ENCODE measurements around the gene ANKFN1. TPM values are rescaled to one million over a fixed set of nuclear protein-coding genes. Genes with fewer than 3 reads are reported as not detected.

ANKFN1 gene
- total and polyA plus RNA-seq, 3 donors from 2014 or later, result 3.7 to 11.4 (median 5.1) TPM

GRCh38 chr17:56351675-56352074, 198.4 kb downstream of the ANKFN1 start:
- Histone ChIP-seq H3K4me3 (no peak overlapping the region), H3K9me3 (no peaks in the 10 kb centered on the region), H3K36me3 (ENCODE audit: low read depth, missing control alignments) (no peaks in the 10 kb centered on the region), H3K4me1 (no peaks in the 10 kb centered on the region), H3K27me3 (no peaks in the 10 kb centered on the region), H3K27ac (no peak overlapping the region)
- no peak for DNase-seq
- intact Hi-C loops (cut with DNase I; ENCODE audit: low total_unique reads), result no loop called here
- TF ChIP-seq CTCF (IDR thresholded peaks at IDR 0.05), result no peak
- TF ChIP-seq POLR2A (IDR thresholded peaks at IDR 0.05), result no peak
- 83 to 84% methylated on average over 5 of the region's 5 CpGs for WGBS, 2 donors

- Histone ChIP-seq H3K9me3 (no peaks in the 10 kb centered on the region), H3K4me1 (no peaks in the 10 kb centered on the region), H3K4me3 (no peak overlapping the region), H3K27me3 (no peaks in the 10 kb centered on the region), H3K36me3 (ENCODE audit: low read depth, missing control alignments) (no peaks in the 10 kb centered on the region), H3K27ac (no peak overlapping the region)
- intact Hi-C loops (cut with DNase I; ENCODE audit: low total_unique reads), result no loop called here
- no peak for DNase-seq
- 82 to 88% methylated on average over 3 of the region's 3 CpGs for WGBS, 2 donors
- no peak for TF ChIP-seq CTCF (IDR thresholded peaks at IDR 0.05)
- no peak for TF ChIP-seq POLR2A (IDR thresholded peaks at IDR 0.05)
These were observed 205.4 kb downstream of the ANKFN1 start for GRCh38 chr17:56358651-56359050.

- Histone ChIP-seq H3K27ac (no peak overlapping the region), H3K4me3 (no peak overlapping the region), H3K9me3 (no peaks in the 10 kb centered on the region), H3K4me1 (peaks cover 1% of the 10 kb centered on the region), H3K27me3 (no peaks in the 10 kb centered on the region), H3K36me3 (ENCODE audit: low read depth, missing control alignments) (no peaks in the 10 kb centered on the region)
- WGBS, 2 donors, result 53 to 66% methylated on average over 2 of the region's 2 CpGs
- intact Hi-C loops (cut with DNase I; ENCODE audit: low total_unique reads), result no loop called here
- TF ChIP-seq CTCF (IDR thresholded peaks at IDR 0.05), result no peak
- no peak for TF ChIP-seq POLR2A (IDR thresholded peaks at IDR 0.05)
- DNase-seq, result no peak
These were observed 206.2 kb downstream of the ANKFN1 start for GRCh38 chr17:56359518-56359917.

- H3K36me3 ChIP-seq (ENCODE audit: low read depth, missing control alignments), result no peaks in the 10 kb centered on the region
- H3K27me3 ChIP-seq, result no peaks in the 10 kb centered on the region
- TF ChIP-seq POLR2A (IDR thresholded peaks at IDR 0.05) (no peak), CTCF (IDR thresholded peaks at IDR 0.05) (no peak)
- intact Hi-C loops (cut with DNase I; ENCODE audit: low total_unique reads), result no loop called here
- no peak overlapping the region for H3K27ac ChIP-seq
- H3K9me3 ChIP-seq, result no peaks in the 10 kb centered on the region
- peaks cover 3% of the 10 kb centered on the region for H3K4me1 ChIP-seq
- no peak overlapping the region for H3K4me3 ChIP-seq
- no peak for DNase-seq
- WGBS, 2 donors, result 68 to 70% methylated on average over 1 of the region's 1 CpG
These were observed 214.1 kb downstream of the ANKFN1 start for GRCh38 chr17:56367366-56367765.

GRCh38 chr17:56373981-56374833, 220.9 kb downstream of the ANKFN1 start:
- H3K27me3 ChIP-seq, result no peaks in the 10 kb centered on the region
- 64 to 72% methylated on average over 9 of the region's 9 CpGs for WGBS, 2 donors
- H3K27ac ChIP-seq, result no peak overlapping the region
- H3K4me1 ChIP-seq, result no peaks in the 10 kb centered on the region
- no peaks in the 10 kb centered on the region for H3K9me3 ChIP-seq
- H3K36me3 ChIP-seq (ENCODE audit: low read depth, missing control alignments), result no peaks in the 10 kb centered on the region
- TF ChIP-seq CTCF (IDR thresholded peaks at IDR 0.05) (no peak), POLR2A (IDR thresholded peaks at IDR 0.05) (no peak)
- H3K4me3 ChIP-seq, result no peak overlapping the region
- intact Hi-C loops (cut with DNase I; ENCODE audit: low total_unique reads), result no loop called here
- no peak for DNase-seq
